GM19438 (cell line): ENCODE data around the gene ERICH4.

Experiments
- ATAC-seq: cut with Tn5 transposase; IDR thresholded peaks from one replicate; pipeline ENCODE4 v1.9.1; 2021; ENCODE audit warnings: low read depth; ENCODE audit not compliant: unreplicated experiment

The ERICH4 gene

DNA sequence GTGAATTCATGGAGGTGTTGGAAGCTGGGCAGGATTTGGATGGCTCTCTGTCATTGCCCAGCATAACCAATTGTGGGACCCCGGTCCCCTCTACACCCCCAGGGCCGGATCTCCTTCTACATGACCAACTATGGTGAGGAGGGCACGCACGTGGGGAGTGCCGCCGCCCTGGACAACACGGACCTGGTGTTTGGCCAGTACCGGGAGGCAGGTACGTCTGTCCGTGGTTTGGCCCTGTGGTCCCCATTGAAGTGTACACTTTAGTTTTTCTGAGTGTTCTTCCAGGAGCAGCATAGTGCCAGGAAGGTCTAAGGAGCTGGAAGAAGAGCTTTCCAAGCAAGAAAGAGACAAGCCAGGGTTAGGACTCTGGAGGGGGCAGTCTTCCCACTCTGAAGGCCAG lies 29.0 kb upstream of the ERICH4 start:
- no peak for ATAC-seq

DNA sequence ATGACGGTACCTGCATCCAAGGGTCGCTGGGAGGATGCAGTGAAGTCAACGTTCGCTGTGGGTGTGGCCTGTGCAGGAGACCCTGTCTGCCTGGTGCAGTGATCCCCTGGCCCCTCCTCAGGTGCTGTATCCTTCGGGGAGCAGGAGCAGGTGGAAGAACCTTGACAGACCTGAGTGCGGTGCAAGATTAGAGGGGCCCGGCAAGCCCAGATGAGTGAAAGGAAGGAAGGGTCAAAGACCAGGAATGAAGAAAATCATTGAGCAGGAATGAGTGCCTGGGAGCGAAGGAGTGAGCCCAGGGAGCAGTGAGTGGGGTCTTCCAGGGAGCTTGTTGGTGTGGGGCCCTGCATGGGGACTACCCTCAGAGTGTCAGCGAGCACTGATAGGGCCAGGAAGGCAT lies 28.5 kb upstream of the ERICH4 start:
- ATAC-seq = no peak

- no peak for ATAC-seq
Observed at GRCh38 chr19:41415154-41415571, 27.8 kb upstream of the ERICH4 start.

DNA sequence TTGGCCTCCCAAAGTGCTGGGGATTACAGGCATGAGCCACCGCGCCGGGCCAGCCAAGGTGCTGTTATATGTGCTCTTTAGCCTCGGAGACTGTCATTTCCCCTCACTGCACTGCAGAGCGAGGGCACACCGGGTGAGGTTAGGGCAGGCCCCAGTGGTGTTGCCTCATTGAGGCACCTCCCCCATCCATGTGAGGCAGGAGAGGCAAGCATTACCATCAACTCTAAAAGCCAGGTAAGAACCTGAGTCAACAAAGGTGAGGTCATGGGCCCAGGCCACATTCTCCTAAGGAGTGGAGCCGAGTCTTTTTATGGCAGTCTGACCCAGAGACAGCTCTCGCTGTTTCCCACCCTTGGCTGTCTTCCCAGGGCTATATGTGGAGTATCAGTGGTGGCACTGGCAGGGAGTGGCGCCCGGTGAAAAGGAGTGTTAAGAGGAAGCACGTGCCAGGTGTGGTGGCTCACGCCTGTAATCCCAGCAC lies 26.7 kb upstream of the ERICH4 start:
- no peak for ATAC-seq

DNA sequence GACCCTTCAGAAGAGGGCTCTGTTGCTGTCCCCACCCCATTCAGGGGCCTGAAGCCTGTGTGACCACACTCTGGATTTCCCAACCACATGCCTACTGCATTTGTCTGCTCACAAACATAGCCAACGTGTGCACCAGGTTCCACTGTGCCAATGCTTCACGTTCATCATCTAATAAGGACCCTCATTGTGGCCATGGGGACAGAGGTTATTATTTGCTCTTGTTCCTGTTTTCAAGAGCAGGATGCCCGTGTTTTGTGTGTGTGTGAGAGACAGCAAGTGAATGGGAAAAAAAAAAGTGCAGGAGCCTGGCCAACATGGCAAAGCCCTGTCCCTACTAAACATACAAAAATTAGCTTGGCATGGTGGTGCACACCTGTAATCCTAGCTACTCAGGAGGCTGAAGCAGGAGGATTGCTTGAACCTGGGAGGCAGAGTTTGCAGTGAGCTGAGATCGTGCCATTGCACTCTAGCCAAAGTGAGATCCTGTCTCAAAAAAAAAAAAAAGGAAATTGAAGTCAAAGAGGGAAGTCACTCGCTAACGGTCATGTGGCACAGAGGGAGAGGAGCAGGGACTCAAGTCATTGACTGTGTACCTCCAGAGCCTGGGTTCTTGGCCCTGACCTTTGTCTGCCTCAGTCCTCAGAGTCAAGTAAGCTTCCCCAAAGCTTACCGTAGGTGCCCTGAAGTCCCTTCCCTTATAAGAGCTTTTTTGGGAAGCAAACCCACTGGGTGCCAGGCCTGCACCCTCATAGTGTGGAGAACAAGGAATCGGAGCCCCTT lies 22.7 kb upstream of the ERICH4 start:
- no peak for ATAC-seq

- ATAC-seq = no peak
Observed at GRCh38 chr19:41421314-41421713, 21.6 kb upstream of the ERICH4 start.

DNA sequence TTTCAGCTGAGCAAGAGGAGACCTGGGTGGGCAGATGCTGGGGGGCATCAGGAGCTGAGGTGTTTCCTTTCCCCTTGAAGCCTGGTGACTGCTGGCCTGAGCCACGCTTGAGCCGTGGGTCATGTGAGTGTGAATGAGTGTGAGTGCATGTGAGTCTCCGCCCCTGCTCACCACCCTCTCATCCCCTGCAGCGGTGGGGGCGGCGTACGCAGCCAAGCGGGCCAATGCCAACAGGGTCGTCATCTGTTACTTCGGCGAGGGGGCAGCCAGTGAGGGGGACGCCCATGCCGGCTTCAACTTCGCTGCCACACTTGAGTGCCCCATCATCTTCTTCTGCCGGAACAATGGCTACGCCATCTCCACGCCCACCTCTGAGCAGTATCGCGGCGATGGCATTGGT lies 21.0 kb upstream of the ERICH4 start:
- no peak for ATAC-seq

DNA sequence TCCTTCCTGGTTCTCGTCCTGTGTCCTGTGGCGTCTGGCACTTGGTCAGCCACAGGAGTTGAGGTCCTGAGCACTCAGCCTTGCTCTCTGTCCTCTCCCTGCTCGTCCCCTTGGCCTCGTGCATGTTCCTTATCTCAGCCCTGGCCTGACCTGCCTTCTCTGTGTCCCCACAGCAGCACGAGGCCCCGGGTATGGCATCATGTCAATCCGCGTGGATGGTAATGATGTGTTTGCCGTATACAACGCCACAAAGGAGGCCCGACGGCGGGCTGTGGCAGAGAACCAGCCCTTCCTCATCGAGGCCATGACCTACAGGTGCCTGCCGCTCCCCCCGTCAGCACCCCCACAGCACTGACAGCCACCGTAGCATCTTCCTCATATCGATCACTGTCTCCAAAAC lies 20.5 kb upstream of the ERICH4 start:
- no peak for ATAC-seq

DNA sequence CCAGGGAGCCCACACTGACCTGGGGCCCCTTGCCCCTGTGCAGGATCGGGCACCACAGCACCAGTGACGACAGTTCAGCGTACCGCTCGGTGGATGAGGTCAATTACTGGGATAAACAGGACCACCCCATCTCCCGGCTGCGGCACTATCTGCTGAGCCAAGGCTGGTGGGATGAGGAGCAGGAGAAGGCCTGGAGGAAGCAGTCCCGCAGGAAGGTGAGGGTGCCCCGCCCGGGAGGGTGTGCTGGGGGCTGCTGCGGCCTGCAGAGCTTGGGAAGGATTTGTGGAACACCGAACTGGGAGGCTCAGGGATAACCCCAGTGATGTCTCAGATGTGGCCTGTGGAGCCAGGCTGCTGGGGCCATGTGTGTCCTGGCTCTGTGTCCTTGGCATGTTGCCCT lies 20.0 kb upstream of the ERICH4 start:
- ATAC-seq = no peak

GRCh38 chr19:41424335-41425173 lies 18.4 kb upstream of the ERICH4 start:
- ATAC-seq = no peak

DNA sequence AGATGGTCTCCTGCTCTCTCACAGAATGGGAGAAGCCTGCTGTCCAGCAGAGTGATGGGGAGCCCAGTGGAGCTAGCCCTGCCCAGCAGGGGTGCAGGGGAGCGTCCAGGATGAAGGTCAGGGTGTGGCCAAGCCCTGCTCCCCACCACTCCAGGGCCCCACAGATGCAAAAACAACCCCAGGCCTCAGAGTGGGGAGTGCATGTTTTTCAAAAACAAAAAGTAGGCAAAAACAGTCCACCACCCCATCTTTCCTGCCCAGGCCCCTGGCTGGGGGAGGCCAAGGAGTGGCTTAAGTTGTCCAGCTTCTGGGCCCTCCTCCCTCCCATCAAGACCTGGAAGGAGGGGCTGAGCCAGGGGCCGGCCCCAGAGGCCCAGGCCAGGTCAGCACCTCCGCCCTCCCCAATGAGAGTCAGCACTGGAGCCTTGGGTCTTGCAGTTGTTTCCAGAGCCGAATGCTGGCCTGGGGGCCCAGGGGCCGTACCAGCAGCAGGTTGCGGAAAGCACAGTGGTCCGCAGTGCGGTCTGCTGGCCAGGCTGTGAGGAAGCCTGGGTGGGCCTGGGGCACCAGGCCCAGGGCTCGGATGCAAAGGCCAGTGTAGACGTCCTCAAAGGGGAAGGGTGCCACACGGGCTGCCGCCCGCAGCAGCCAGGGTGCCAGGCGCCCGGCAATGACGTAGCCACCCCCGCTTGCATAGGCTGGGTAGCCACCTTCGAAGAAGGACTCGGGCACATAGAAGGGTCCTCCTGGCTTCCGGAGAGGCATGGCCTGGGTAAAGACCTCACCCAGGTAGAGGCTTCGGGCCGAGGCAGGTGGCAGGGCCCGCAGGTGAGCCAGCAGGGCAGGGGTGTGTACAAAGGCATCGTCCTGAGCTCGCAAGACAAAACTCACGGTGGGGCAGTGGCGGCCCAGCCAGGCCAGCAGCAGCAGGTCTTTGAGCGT lies 17.5 kb upstream of the ERICH4 start:
- no peak for ATAC-seq

DNA sequence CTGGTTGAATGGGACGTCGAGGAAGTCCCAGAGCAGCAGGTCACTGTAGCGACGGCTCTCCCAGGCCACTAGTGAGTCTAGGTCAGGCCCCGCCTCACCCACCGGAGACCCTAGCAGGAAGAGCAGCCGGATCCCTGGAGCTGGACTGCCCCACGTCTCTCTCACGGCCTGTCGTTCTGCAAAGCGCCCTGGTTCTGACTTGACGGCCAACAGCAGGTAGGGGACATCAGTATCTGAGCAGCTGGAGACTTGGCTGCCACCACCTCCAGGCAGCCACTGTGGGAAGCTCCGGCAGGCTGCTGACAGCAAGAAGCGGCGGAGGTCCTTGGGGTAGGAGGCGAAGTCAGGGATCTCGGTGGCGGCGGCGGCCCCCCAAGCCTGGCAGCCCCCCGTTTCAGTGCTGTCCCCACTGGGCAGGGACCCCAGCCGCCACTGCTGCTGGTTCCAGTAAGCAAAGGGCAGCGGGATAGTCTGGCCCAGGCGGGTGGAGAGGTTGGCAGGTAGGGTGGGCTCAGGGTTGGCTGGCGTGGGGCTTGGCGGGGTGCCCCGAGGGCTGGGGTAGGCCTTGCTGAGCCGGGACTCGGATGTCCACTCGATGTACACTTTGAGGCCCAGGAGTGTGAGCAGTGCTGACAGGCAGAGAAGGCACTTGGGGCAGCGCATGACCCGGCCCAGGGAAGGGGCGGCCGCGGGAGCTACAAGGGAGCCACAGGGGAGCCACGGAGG lies 16.7 kb upstream of the ERICH4 start:
- ATAC-seq = no peak

DNA sequence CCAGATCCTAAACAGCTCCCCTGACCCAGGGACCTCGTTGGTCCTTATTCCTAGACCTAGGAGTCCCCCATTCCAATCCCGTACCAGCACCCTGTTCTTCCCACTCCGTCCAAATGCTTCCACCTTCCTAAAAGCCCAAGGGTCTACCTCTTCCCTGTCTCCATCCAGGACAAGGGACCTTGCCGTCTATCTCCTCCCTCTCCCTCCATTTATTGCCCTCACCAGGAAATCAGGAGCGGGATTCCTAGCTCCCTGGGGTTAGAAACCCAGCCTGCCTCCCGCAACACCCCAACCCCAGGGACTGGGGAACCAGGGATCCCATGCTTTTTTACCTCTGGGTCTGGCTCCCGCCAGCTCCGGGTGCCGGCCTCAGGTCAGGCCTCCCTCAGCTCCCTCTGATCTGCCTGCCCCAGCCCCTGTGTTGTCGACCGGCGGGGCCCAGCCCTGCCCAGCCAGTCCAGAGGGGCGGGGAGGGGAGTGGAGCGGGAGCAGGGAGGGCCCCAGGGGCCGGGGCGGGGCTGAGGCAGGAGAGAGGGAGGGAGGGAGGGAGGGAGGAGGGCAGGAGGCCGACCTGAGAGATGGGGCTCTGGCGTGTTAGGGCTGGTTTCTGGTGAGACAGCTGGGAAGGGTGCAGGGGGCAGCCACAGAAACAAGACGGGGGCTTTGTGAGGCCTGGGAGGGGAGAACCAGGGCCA lies 15.9 kb upstream of the ERICH4 start, which contains the start of gene B3GNT8:
Gene B3GNT8 (minus strand): TSS at position 423 of the 695 bp plus-strand sequence. CDS start 596 bp downstream, outside the sequence.
- ATAC-seq = no peak

DNA sequence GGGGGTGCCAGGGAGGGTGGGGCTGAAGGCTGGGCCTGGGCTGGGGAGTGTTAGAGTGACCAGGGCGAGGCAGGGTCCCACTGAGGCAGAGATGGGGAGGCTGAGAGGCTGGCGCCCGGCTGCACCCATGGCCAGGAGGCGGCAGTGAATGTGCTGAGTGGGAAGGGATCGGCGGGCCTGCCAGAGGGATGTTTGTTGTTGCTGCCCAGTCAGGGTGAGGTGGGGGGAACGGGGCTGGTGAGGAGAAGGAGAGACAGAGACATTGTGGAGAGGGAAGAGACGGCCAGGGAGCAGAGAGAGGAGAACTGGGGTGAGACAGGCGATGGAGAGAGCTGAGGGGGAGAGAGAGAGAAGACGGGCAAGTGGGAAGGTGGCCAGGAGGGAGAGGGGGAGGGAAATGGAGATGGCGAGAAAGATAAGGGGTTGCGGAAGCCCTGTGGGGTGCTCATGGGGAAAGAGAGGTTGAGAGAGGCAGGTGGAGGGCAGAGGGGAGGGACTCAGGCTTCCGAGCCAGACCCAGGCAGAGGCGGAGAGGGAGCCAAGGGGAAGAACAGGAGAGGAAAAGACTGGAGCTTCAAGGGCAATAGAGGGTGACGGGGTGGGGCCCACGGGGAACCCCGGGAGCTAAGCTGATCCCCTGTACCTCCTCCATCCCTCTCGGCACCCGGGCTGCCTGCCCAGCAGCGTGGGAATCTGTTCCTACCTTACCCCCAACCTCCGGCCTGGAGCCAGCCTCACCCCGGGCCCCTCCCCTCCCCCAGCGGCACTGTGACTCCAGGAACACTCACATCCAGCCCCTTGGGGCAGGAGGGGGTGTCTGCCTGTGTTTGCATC lies 15.1 kb upstream of the ERICH4 start:
- no peak for ATAC-seq

GRCh38 chr19:41428481-41428859 lies 14.5 kb upstream of the ERICH4 start:
- no peak for ATAC-seq

DNA sequence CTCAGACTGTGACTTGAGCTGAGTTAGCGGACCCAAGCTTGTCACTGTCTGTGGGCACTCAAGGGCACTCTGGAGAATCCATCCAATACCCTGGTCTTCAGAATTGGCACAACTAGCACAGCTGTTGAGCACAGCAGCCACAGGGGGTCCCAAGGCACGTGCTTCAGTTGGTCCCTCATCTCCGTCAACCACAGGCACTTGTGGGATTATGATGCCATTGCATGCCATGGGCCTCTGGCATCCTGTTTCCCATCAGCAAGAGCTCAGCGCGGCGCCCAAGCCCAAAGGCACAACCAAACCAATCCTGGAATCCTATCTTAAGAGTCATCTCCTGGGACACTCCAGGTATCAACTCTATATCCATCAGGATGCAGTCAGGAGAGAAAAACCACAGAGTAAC lies 12.0 kb upstream of the ERICH4 start:
- no peak for ATAC-seq

DNA sequence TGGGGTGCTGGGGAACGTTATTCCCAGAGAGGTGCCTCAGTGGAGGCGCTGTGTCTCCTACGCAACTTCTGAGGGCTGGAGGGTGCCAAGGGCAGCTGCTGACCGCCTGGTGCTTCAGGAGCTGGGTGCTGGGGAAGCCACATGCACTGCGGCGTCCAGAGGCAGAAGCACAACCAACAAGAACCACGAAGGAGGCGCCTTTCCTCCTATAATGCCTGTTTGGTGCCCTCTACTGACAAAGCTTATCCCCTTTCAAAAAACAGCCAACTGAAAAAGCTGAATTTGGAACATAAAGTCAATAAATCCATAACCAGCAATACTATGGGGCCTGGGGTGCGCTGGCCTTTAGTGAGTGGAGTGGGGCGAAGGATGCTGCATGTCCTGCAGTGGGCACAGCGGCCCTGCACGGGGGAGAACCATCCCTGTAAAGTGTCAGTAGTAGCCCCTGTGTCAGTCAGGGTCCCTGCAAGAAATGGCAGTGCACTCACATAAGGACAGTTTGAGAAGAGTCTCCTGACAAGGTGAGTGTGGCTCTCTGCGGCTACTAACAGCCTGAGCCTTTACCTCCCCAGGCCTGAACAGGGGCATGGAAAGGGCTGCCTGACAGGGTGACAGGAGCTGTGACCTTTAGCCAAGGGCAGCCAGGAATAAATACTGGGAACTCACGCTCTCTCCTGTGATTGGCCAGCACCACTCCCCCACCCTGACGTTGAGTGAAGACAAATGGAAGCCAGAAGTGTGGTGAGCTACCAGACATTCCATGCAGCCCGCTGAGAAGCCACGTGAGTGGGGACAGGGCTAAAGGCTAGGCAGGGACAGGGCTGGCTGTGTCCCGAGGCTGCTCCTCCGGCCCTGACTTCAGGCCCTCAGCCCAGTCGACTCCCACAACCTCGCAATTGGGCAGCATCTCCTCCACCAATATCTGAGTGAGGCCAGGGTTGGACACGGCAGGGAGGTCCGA lies 11.2 kb upstream of the ERICH4 start:
- ATAC-seq = no peak
